Sigmoid colon (tissue), 7 donors: ENCODE data around the gene METRN. TPM values are rescaled to one million over a fixed set of nuclear protein-coding genes. Genes with fewer than 3 reads are reported as not detected.
"Not testable (repeated sequence)": the region's sequence is repeated elsewhere in the genome, so short reads cannot be mapped to it uniquely, and the experiment has no call there.

ENCODE experiments used
- DNase-seq: peaks from one replicate; pipeline ENCODE4 v3.0.0-alpha.2; 2019
- H3K27ac ChIP-seq, 4 donors: fragments of 200-600 bp; sonication (generic); one replicate each; pipeline ENCODE4 v1.5.1; 2016 to 2019; ENCODE audit warnings: mild to moderate bottlenecking in 1 of 4
- H3K27me3 ChIP-seq, 3 donors: fragments of 200-600 bp; sonication (generic); one replicate each; pipeline ENCODE4 v1.5.1; 2019; ENCODE audit warnings: mild to moderate bottlenecking in 1 of 3
- H3K36me3 ChIP-seq, 4 donors: fragments of 200-600 bp; sonication (generic); one replicate each; pipeline ENCODE4 v1.5.1; 2016 to 2019
- H3K4me1 ChIP-seq, 4 donors: fragments of 200-600 bp; sonication (generic); one replicate each; pipeline ENCODE4 v1.5.1; 2017 to 2019
- H3K4me3 ChIP-seq, 4 donors: fragments of 200-600 bp; sonication (generic); one replicate each; pipeline ENCODE4 v1.5.1; 2017 to 2019; ENCODE audit warnings: mild to moderate bottlenecking in 2 of 4, moderate library complexity in 1 of 4
- H3K9me3 ChIP-seq, 4 donors: fragments of 200-600 bp in 3 of 4; sonication (generic) in 3 of 4; one replicate each; pipeline versions ENCODE4 v1.5.1 to v1.6.1; 2013 to 2019
- EP300 ChIP-seq, 4 donors: sonication (generic); formaldehyde crosslinking; IDR thresholded peaks; one replicate each; pipeline ENCODE4 v1.6.1; 2017; ENCODE audit warnings: antibody characterized with exemption in 4 of 4
- POLR2A ChIP-seq, 2 donors: fragments of 450-650 bp; IDR thresholded peaks; one replicate each; pipeline ENCODE4 v1.6.1; 2016; ENCODE audit warnings: antibody characterized with exemption in 2 of 2, mild to moderate bottlenecking in 2 of 2, moderate library complexity in 2 of 2
- POLR2AphosphoS5 ChIP-seq, 4 donors: sonication (generic); formaldehyde crosslinking; IDR thresholded peaks; one replicate each; pipeline ENCODE4 v1.6.1; 2017; ENCODE audit warnings: antibody characterized with exemption in 4 of 4
- WGBS, 2 donors: extraction: QIAGEN DNeasy Blood & Tissue Kit; methylation state at CpG; one replicate each; pipeline ENCODE4 v1.1.7; 2013; 5-methylcytosine and 5-hydroxymethylcytosine counted together
- intact Hi-C: fragments of 100-400 bp; cut with DNase I; formaldehyde crosslinking; loops from one replicate; pipeline ENCODE4 v1.15.1; 2023
- polyA plus RNA-seq, 3 donors: library from polyadenylated mRNA; stranded (reverse); fragments of 200-250 nt; gene quantifications; one replicate each; pipeline ENCODE4 v1.2.3, GENCODE V29; 2013
- total RNA-seq, 4 donors: library from RNA; depleted of rRNA; stranded (reverse); fragments of >200 nt; gene quantifications; one replicate each; pipeline ENCODE4 v1.1.0, GENCODE V29; 2016
- TF ChIP-seq, protein P1 (sequence below), 4 experiments: fragments of 450-650 bp in 3 of 4; fragments of 200-600 bp in 1 of 4; IDR thresholded peaks; one replicate each; pipeline ENCODE4 v1.5.1; 2016 to 2019; ENCODE audit warnings: antibody characterized with exemption in 4 of 4, mild to moderate bottlenecking in 3 of 4, moderate library complexity in 2 of 4
- donor health status: healthy with polysubstance abuse.
- donor health status: Bipolar disorder and iron deficiency.
- donor health status: healthy.

METRN gene
- total and polyA plus RNA-seq, 7 donors: 16.5 to 49.9 (median 31.8) TPM

GRCh38 chr16:710500-711075 is 4.3 kb upstream of the METRN start:
- Histone ChIP-seq H3K36me3 (no peaks in the 10 kb centered on the region), H3K9me3 (no peaks in the 10 kb centered on the region), H3K4me1 (peaks cover 0 to 31% (median 20%) of the 10 kb centered on the region in 4 donors), H3K27me3 (peaks cover 30 to 60% (median 59%) of the 10 kb centered on the region in 3 donors), H3K27ac (no peak overlapping the region), H3K4me3 (no peak overlapping the region)
- DNase-seq: no peak
- WGBS, 2 donors: 55 to 68% methylated on average over 21 of the region's 21 CpGs
- intact Hi-C loops: loop anchor here (1.0 to 5.0 kb wide), 4 partner anchors 30 to 392 kb away; partner anchors contain the start of gene CIAO3
- TF ChIP-seq EP300 (IDR thresholded peaks at IDR 0.05): no peak
- TF ChIP-seq, protein P1, sequence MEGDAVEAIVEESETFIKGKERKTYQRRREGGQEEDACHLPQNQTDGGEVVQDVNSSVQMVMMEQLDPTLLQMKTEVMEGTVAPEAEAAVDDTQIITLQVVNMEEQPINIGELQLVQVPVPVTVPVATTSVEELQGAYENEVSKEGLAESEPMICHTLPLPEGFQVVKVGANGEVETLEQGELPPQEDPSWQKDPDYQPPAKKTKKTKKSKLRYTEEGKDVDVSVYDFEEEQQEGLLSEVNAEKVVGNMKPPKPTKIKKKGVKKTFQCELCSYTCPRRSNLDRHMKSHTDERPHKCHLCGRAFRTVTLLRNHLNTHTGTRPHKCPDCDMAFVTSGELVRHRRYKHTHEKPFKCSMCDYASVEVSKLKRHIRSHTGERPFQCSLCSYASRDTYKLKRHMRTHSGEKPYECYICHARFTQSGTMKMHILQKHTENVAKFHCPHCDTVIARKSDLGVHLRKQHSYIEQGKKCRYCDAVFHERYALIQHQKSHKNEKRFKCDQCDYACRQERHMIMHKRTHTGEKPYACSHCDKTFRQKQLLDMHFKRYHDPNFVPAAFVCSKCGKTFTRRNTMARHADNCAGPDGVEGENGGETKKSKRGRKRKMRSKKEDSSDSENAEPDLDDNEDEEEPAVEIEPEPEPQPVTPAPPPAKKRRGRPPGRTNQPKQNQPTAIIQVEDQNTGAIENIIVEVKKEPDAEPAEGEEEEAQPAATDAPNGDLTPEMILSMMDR (IDR thresholded peaks at IDR 0.05): no peak
- no peak for TF ChIP-seq POLR2AphosphoS5 (IDR thresholded peaks at IDR 0.05)
- TF ChIP-seq POLR2A (IDR thresholded peaks at IDR 0.05): no peak

GRCh38 chr16:711084-711483 is 3.8 kb upstream of the METRN start:
- Histone ChIP-seq H3K27me3 (peaks cover 27 to 60% (median 56%) of the 10 kb centered on the region in 3 donors), H3K4me1 (peaks cover 0 to 34% (median 22%) of the 10 kb centered on the region in 4 donors), H3K4me3 (no peak overlapping the region), H3K27ac (no peak overlapping the region), H3K36me3 (no peaks in the 10 kb centered on the region), H3K9me3 (no peaks in the 10 kb centered on the region)
- no peak for DNase-seq
- WGBS, 2 donors: 67 to 78% methylated on average over 12 of the region's 12 CpGs
- TF ChIP-seq EP300 (IDR thresholded peaks at IDR 0.05): no peak
- intact Hi-C loops: loop anchor here (1.0 to 5.0 kb wide), 4 partner anchors 29 to 392 kb away; partner anchors contain the start of gene CIAO3

DNA sequence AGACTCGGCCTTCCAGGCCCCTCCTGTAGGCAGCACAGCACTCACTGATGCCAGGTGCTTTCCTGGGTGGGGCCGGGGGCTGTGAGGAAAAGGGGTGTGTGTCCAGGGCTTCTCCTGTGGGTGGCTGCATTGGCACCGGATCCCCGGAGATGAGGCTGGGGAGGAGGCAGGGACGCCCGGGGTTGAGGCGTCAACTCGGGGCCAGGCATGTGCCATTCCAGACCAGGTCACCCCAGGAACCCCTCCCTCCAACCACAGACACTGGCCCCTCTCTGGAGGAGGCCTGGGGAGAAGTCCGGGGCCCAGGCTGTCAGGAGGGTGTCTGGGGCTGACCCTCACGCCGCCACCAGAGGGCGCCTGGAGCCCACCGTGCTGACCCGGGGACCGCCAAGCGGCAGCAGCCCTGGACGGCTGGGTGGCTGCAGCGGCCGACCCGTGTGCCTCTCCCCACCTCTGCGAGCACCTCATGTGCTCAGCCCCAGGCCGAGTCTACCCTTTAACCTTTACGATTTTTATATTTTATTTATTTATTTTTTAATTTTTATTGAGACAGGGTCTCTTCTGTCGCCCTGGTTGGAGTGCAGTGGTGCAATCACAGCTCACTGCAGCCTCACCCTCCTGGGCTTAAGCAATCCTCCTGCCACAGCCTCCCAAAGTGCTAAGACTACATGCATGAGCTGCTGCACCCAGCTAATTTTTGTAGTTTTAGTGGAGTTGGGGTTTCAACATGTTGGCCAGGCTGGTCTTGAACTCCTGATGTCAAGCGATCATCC is 3.2 kb upstream of the METRN start:
- intact Hi-C loops: loop anchor here (1.0 to 5.0 kb wide), 4 partner anchors 29 to 391 kb away; partner anchors contain the start of gene CIAO3
- TF ChIP-seq POLR2AphosphoS5 (IDR thresholded peaks at IDR 0.05) (no peak), EP300 (IDR thresholded peaks at IDR 0.05) (no peak)
- TF ChIP-seq, protein P1 (IDR thresholded peaks at IDR 0.05): peak; percentile 81 to 93 (median 90)
- Histone ChIP-seq H3K27me3 (peaks cover 20 to 60% (median 50%) of the 10 kb centered on the region in 3 donors), H3K9me3 (no peaks in the 10 kb centered on the region), H3K4me1 (peaks cover 0 to 35% (median 25%) of the 10 kb centered on the region in 4 donors), H3K36me3 (no peaks in the 10 kb centered on the region), H3K4me3 (no peak overlapping the region), H3K27ac (no peak overlapping the region)
- 5 to 11% methylated on average over 25 of the region's 25 CpGs for WGBS, 2 donors
- peak; percentile 87 for DNase-seq

- intact Hi-C loops: loop anchor here (5.0 kb wide), 1 partner anchor 345 kb away; no protein-coding TSS in a partner anchor
- not testable (repeated sequence) for H3K27ac ChIP-seq, DNase-seq, H3K4me3 ChIP-seq, H3K9me3 ChIP-seq, H3K36me3 ChIP-seq
- TF ChIP-seq, protein P1 (IDR thresholded peaks at IDR 0.05): peak in 1 of 4 experiments; percentile 12
- TF ChIP-seq POLR2AphosphoS5 (IDR thresholded peaks at IDR 0.05): peak in 1 of 4 donors; percentile 6
- peaks cover 0 to 38% (median 27%) of the 10 kb centered on the region in 4 donors for H3K4me1 ChIP-seq
- WGBS, 2 donors: 30 to 57% methylated on average over 13 of the region's 13 CpGs
- H3K27me3 ChIP-seq: peaks cover 16 to 50% (median 40%) of the 10 kb centered on the region in 3 donors
These were observed 2.1 kb upstream of the METRN start for GRCh38 chr16:712740-713250.

DNA sequence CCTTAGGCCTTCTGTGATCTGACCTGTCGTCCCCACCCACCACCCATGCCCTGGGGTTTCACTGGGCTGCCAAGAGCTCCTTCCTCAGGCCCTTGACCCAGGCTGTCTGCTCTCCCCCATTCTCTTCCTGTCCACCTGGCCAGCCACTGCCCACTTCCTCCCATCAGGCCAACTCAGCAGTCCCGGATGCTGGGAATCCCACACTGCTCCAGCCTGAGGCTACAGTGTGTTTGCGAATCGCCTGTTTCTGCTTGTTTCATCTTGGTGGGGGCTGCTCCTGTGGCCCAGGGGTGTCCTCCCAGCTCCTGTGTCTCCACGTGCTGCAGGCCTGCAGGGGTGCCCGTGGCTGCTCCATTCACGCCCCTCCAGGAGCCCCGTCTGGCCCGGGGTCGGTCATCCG is 839 bp upstream of the METRN start:
- 60 to 65% methylated on average over 11 of the region's 11 CpGs for WGBS, 2 donors
- DNase-seq: no peak
- peaks cover 9 to 37% (median 27%) of the 10 kb centered on the region in 3 donors for H3K27me3 ChIP-seq
- intact Hi-C loops: loop anchor here (5.0 kb wide), 1 partner anchor 343 kb away; no protein-coding TSS in a partner anchor
- no peak overlapping the region for H3K4me3 ChIP-seq
- no peaks in the 10 kb centered on the region for H3K36me3 ChIP-seq
- TF ChIP-seq EP300 (IDR thresholded peaks at IDR 0.05) (no peak), POLR2AphosphoS5 (IDR thresholded peaks at IDR 0.05) (no peak), POLR2A (IDR thresholded peaks at IDR 0.05) (no peak)
- TF ChIP-seq, protein P1 (IDR thresholded peaks at IDR 0.05): no peak
- no peak overlapping the region for H3K27ac ChIP-seq
- no peaks in the 10 kb centered on the region for H3K9me3 ChIP-seq
- peaks cover 0 to 38% (median 28%) of the 10 kb centered on the region in 4 donors for H3K4me1 ChIP-seq
